ENCODE data around the gene SOBP.

GRCh38 chr6:107655864-107656263 lies 165.9 kb downstream of the SOBP start:
- TF ChIP-seq POLR2A (IDR thresholded peaks at IDR 0.05), result no peak
- no peak for TF ChIP-seq CTCF (IDR thresholded peaks at IDR 0.05)
- TF ChIP-seq EP300 (IDR thresholded peaks at IDR 0.05), result no peak

Data from tibial nerve (tissue), 4 donors.